ENCODE results near the gene OLFM4. TPM values are rescaled to one million over a fixed set of nuclear protein-coding genes. Genes with fewer than 3 reads are reported as not detected.

OLFM4 gene
- 100 to 1,000 TPM in 1 of 2 donors, 10 to 100 TPM in 1; 55.4 to 172 TPM for total RNA-seq

GRCh38 chr13:53028637-53029203, at the start of gene OLFM4:
OLFM4 (plus strand) TSS chr13:53028813; CDS start chr13:53028837, 24 bp downstream.
- no peak for TF ChIP-seq POLR2AphosphoS5 (IDR thresholded peaks at IDR 0.05)
- TF ChIP-seq, protein P1, sequence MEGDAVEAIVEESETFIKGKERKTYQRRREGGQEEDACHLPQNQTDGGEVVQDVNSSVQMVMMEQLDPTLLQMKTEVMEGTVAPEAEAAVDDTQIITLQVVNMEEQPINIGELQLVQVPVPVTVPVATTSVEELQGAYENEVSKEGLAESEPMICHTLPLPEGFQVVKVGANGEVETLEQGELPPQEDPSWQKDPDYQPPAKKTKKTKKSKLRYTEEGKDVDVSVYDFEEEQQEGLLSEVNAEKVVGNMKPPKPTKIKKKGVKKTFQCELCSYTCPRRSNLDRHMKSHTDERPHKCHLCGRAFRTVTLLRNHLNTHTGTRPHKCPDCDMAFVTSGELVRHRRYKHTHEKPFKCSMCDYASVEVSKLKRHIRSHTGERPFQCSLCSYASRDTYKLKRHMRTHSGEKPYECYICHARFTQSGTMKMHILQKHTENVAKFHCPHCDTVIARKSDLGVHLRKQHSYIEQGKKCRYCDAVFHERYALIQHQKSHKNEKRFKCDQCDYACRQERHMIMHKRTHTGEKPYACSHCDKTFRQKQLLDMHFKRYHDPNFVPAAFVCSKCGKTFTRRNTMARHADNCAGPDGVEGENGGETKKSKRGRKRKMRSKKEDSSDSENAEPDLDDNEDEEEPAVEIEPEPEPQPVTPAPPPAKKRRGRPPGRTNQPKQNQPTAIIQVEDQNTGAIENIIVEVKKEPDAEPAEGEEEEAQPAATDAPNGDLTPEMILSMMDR (IDR thresholded peaks at IDR 0.05) = no peak
- no peak for TF ChIP-seq POLR2A (IDR thresholded peaks at IDR 0.05)
- Histone ChIP-seq H3K27me3 (replicated peaks; ENCODE audit: insufficient read depth) (no peaks in the 10 kb centered on the region), H3K36me3 (no peaks in the 10 kb centered on the region), H3K4me3 (no peak within 1 kb of the TSS), H3K4me1 (replicated peaks) (no peaks in the 10 kb centered on the region), H3K9me3 (no peaks in the 10 kb centered on the region), H3K27ac (no peak within 1 kb of the TSS)
- intact Hi-C loops (cut with DNase I) = no loop called here
- no peak for DNase-seq (ENCODE audit: low spot score)
- 80% methylated on average over 9 of the region's 9 CpGs for WGBS

DNA sequence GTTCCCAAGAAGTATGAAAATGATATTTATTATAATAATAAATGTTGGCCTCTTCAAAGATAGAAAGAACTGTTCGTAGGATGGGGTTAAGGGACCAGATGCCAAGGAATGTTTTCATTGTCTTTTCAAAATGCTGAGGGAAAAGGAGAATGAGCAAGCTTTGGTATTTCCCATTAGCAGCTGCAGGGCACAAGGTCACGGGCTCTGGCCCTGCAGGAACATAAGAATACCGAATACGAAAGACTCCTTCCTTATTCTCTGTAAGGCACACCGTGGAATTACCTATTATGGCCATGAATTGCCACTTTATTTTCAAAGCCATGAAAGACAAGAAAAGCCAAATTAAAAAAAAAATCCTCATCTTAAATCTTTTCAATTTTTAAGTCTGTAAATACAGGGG, 49.6 kb upstream of the OLFM4 start:
- 74% methylated on average over 5 of the region's 5 CpGs for WGBS
- no peak for DNase-seq (ENCODE audit: low spot score)
- TF ChIP-seq, protein P1 (IDR thresholded peaks at IDR 0.05) = no peak
- TF ChIP-seq POLR2AphosphoS5 (IDR thresholded peaks at IDR 0.05) (no peak), POLR2A (IDR thresholded peaks at IDR 0.05) (no peak)
- no peaks in the 10 kb centered on the region for H3K27me3 ChIP-seq (replicated peaks; ENCODE audit: insufficient read depth)
- intact Hi-C loops (cut with DNase I) = no loop called here
- H3K27ac ChIP-seq = no peak overlapping the region
- H3K36me3 ChIP-seq = no peaks in the 10 kb centered on the region
- H3K4me1 ChIP-seq (replicated peaks) = no peaks in the 10 kb centered on the region
- H3K4me3 ChIP-seq = no peak overlapping the region
- H3K9me3 ChIP-seq = no peaks in the 10 kb centered on the region

DNA sequence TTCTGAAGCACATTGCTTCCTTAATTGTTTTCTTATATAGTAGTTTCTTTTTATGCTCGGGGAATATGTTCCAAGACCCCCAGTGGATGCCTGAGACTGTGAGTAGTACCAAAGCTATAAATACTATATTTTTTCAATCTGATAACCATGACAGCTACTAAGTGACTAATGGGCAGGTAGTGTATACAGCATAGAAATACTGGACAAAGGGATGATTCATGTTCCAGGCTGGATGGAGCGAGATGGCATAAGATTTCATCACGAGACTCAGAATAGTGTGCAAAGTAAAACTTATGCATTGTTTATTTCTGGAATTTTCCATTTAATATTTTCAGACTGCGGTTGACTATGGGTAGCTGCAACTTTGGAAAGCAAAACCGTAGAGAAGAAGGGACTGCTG, 47.9 kb upstream of the OLFM4 start:
- TF ChIP-seq POLR2AphosphoS5 (IDR thresholded peaks at IDR 0.05) (no peak), POLR2A (IDR thresholded peaks at IDR 0.05) (no peak)
- TF ChIP-seq, protein P1 (IDR thresholded peaks at IDR 0.05) = no peak
- no peaks in the 10 kb centered on the region for H3K27me3 ChIP-seq (replicated peaks; ENCODE audit: insufficient read depth)
- no peak overlapping the region for H3K4me3 ChIP-seq
- H3K4me1 ChIP-seq (replicated peaks) = no peaks in the 10 kb centered on the region
- H3K36me3 ChIP-seq = no peaks in the 10 kb centered on the region
- intact Hi-C loops (cut with DNase I) = no loop called here
- H3K9me3 ChIP-seq = no peaks in the 10 kb centered on the region
- H3K27ac ChIP-seq = no peak overlapping the region
- DNase-seq (ENCODE audit: low spot score) = no peak
- 55% methylated on average over 5 of the region's 5 CpGs for WGBS

GRCh38 chr13:52983836-52984235, 44.8 kb upstream of the OLFM4 start:
- TF ChIP-seq POLR2A (IDR thresholded peaks at IDR 0.05) (no peak), POLR2AphosphoS5 (IDR thresholded peaks at IDR 0.05) (no peak)
- TF ChIP-seq, protein P1 (IDR thresholded peaks at IDR 0.05) = no peak
- Histone ChIP-seq H3K27ac (no peak overlapping the region), H3K9me3 (no peaks in the 10 kb centered on the region), H3K4me3 (no peak overlapping the region), H3K4me1 (replicated peaks) (no peaks in the 10 kb centered on the region), H3K27me3 (replicated peaks; ENCODE audit: insufficient read depth) (no peaks in the 10 kb centered on the region), H3K36me3 (no peaks in the 10 kb centered on the region)
- intact Hi-C loops (cut with DNase I) = no loop called here
- DNase-seq (ENCODE audit: low spot score) = no peak
- 43% methylated on average over 4 of the region's 4 CpGs for WGBS

DNA sequence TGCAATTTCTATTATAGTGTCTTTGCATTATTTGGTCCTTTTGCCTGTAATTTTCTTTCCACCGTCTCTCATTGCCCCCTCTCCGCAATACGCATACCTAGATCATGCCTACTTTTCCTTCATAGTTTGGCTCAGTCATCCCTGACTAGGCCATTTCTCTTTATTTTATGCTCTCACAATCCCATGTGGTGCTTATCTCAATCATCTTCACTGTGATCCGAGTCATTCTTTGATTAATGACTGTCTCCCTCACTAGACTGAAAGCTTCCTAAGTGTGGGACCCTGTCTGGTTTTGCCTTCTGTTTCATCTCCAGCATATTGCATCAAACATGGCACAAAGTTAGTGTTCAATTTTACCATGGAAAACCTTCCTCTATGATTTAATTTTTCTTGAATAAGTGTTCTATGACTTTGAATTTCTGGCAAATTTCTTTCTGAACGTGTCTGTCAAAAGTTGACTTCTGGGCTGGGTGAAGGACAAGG, 43.7 kb upstream of the OLFM4 start:
- intact Hi-C loops (cut with DNase I) = no loop called here
- H3K27ac ChIP-seq = no peak overlapping the region
- no peak for DNase-seq (ENCODE audit: low spot score)
- H3K27me3 ChIP-seq (replicated peaks; ENCODE audit: insufficient read depth) = no peaks in the 10 kb centered on the region
- 74% methylated on average over 5 of the region's 5 CpGs for WGBS
- H3K4me1 ChIP-seq (replicated peaks) = no peaks in the 10 kb centered on the region
- H3K36me3 ChIP-seq = no peaks in the 10 kb centered on the region
- H3K4me3 ChIP-seq = no peak overlapping the region
- H3K9me3 ChIP-seq = no peaks in the 10 kb centered on the region
- TF ChIP-seq POLR2A (IDR thresholded peaks at IDR 0.05) = no peak
- TF ChIP-seq, protein P1 (IDR thresholded peaks at IDR 0.05) = no peak
- TF ChIP-seq POLR2AphosphoS5 (IDR thresholded peaks at IDR 0.05) = no peak
